ENCODE measurements around the gene RASA1. TPM values are rescaled to one million over a fixed set of nuclear protein-coding genes. Genes with fewer than 3 reads are reported as not detected.

Gene RASA1
- total RNA-seq, 1 donor from 2014 or later = 36.2 TPM

- Mint-ChIP-seq H3K9me3 (no peaks in the 10 kb centered on the region), H3K36me3 (ENCODE audit: low read depth) (peaks cover 20% of the 10 kb centered on the region), H3K27ac (ENCODE audit: unreplicated experiment) (no peak overlapping the region), H3K27me3 (ENCODE audit: low read depth) (no peaks in the 10 kb centered on the region), H3K4me1 (no peaks in the 10 kb centered on the region), H3K4me3 (no peak overlapping the region)
- no peak for TF ChIP-seq CTCF (conservative IDR thresholded peaks at IDR 0.05)
- DNase-seq (ENCODE audit: low read depth, low spot score) = no peak
These were observed 121.8 kb downstream of the RASA1 start for GRCh38 chr5:87389296-87390034.

GRCh38 chr5:87390075-87390474, 122.4 kb downstream of the RASA1 start:
- TF ChIP-seq CTCF (conservative IDR thresholded peaks at IDR 0.05) = no peak
- no peaks in the 10 kb centered on the region for H3K4me1 Mint-ChIP-seq
- no peak overlapping the region for H3K4me3 Mint-ChIP-seq
- H3K9me3 Mint-ChIP-seq = no peaks in the 10 kb centered on the region
- H3K36me3 Mint-ChIP-seq (ENCODE audit: low read depth) = peaks cover 20% of the 10 kb centered on the region
- DNase-seq (ENCODE audit: low read depth, low spot score) = no peak
- no peaks in the 10 kb centered on the region for H3K27me3 Mint-ChIP-seq (ENCODE audit: low read depth)
- no peak overlapping the region for H3K27ac Mint-ChIP-seq (ENCODE audit: unreplicated experiment)

GRCh38 chr5:87390576-87391199, 123.0 kb downstream of the RASA1 start:
- no peak for DNase-seq (ENCODE audit: low read depth, low spot score)
- Mint-ChIP-seq H3K36me3 (ENCODE audit: low read depth) (peaks cover 20% of the 10 kb centered on the region), H3K4me1 (no peaks in the 10 kb centered on the region), H3K27me3 (ENCODE audit: low read depth) (no peaks in the 10 kb centered on the region), H3K27ac (ENCODE audit: unreplicated experiment) (peak overlapping the region; percentile 71), H3K9me3 (no peaks in the 10 kb centered on the region), H3K4me3 (no peak overlapping the region)
- TF ChIP-seq CTCF (conservative IDR thresholded peaks at IDR 0.05) = no peak

- no peak for DNase-seq (ENCODE audit: low read depth, low spot score)
- H3K9me3 Mint-ChIP-seq = no peaks in the 10 kb centered on the region
- no peak for TF ChIP-seq CTCF (conservative IDR thresholded peaks at IDR 0.05)
- no peaks in the 10 kb centered on the region for H3K27me3 Mint-ChIP-seq (ENCODE audit: low read depth)
- H3K4me3 Mint-ChIP-seq = no peak overlapping the region
- H3K27ac Mint-ChIP-seq (ENCODE audit: unreplicated experiment) = no peak overlapping the region
- H3K36me3 Mint-ChIP-seq (ENCODE audit: low read depth) = peaks cover 20% of the 10 kb centered on the region
- H3K4me1 Mint-ChIP-seq = no peaks in the 10 kb centered on the region
These were observed 124.5 kb downstream of the RASA1 start for GRCh38 chr5:87392170-87392569.

- Mint-ChIP-seq H3K9me3 (no peaks in the 10 kb centered on the region), H3K4me3 (no peak overlapping the region), H3K27me3 (ENCODE audit: low read depth) (no peaks in the 10 kb centered on the region), H3K27ac (ENCODE audit: unreplicated experiment) (no peak overlapping the region), H3K36me3 (ENCODE audit: low read depth) (peaks cover 20% of the 10 kb centered on the region), H3K4me1 (no peaks in the 10 kb centered on the region)
- no peak for TF ChIP-seq CTCF (conservative IDR thresholded peaks at IDR 0.05)
- no peak for DNase-seq (ENCODE audit: low read depth, low spot score)
These were observed 125.1 kb downstream of the RASA1 start for GRCh38 chr5:87392801-87393200.

Measured in neural crest cell (in vitro differentiated cells).